IPS-20b (cell line): ENCODE measurements around the gene SH3PXD2A.
"Not testable (repeated sequence)": the region's sequence is repeated elsewhere in the genome, so short reads cannot be mapped to it uniquely, and the experiment has no call there.

Experiments used
- H3K27ac ChIP-seq: one replicate; pipeline ENCODE4 v1.5.1; 2013; ENCODE audit warnings: low read length
- H3K27me3 ChIP-seq: 2 replicates; pipeline ENCODE4 v1.6.1; 2013; ENCODE audit warnings: mild to moderate bottlenecking, low read length, inconsistent platforms; ENCODE audit not compliant: insufficient read depth
- H3K36me3 ChIP-seq: 2 replicates; pipeline ENCODE4 v1.6.1; 2013; ENCODE audit warnings: low read depth, mild to moderate bottlenecking, inconsistent platforms, low read length, moderate library complexity; ENCODE audit not compliant: insufficient read depth
- H3K4me1 ChIP-seq: 2 replicates; pipeline ENCODE4 v1.6.1; 2013; ENCODE audit warnings: mild to moderate bottlenecking, control low read depth, inconsistent platforms, low read length, moderate library complexity; ENCODE audit not compliant: insufficient read depth
- H3K4me3 ChIP-seq: 2 replicates; pipeline ENCODE4 v1.5.1; 2013; ENCODE audit warnings: mild to moderate bottlenecking, low read length, inconsistent platforms
- H3K9ac ChIP-seq: 2 replicates; pipeline ENCODE4 v1.6.1; 2013; ENCODE audit warnings: low read depth, mild to moderate bottlenecking, inconsistent platforms, low read length, moderate library complexity
- H3K9me3 ChIP-seq: 2 replicates; pipeline ENCODE4 v1.6.1; 2013; ENCODE audit warnings: mild to moderate bottlenecking, low read depth, low read length, inconsistent platforms; ENCODE audit not compliant: insufficient read depth

SH3PXD2A gene

DNA sequence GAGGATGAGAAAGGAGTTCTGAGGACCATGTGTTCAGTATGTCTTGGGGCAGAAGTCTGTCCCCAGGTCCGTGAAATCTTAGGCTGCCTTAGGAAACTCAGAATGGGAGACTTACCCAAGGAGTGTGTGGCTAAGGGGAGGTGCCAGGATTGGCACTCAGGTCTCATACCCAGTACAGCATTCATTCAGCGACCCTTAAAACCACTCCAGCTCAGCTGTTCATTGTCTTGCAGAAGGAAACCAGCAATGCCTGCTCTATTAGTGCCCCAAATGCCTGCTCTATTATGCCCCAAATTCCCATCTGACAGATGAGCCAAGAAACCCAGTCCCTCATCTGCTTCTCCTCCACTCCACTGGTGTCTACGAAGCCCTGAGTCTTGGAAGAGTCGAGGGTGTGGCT is 214.1 kb downstream of the SH3PXD2A start:
- no peak overlapping the region for H3K4me3 ChIP-seq
- H3K4me1 ChIP-seq = peaks cover 14% of the 10 kb centered on the region; the same call in 1 of the 2 replicates
- H3K9ac ChIP-seq = no peak overlapping the region
- no peak overlapping the region for H3K27ac ChIP-seq
- no peaks in the 10 kb centered on the region for H3K27me3 ChIP-seq
- H3K36me3 ChIP-seq = no peaks in the 10 kb centered on the region
- H3K9me3 ChIP-seq = no peaks in the 10 kb centered on the region

DNA sequence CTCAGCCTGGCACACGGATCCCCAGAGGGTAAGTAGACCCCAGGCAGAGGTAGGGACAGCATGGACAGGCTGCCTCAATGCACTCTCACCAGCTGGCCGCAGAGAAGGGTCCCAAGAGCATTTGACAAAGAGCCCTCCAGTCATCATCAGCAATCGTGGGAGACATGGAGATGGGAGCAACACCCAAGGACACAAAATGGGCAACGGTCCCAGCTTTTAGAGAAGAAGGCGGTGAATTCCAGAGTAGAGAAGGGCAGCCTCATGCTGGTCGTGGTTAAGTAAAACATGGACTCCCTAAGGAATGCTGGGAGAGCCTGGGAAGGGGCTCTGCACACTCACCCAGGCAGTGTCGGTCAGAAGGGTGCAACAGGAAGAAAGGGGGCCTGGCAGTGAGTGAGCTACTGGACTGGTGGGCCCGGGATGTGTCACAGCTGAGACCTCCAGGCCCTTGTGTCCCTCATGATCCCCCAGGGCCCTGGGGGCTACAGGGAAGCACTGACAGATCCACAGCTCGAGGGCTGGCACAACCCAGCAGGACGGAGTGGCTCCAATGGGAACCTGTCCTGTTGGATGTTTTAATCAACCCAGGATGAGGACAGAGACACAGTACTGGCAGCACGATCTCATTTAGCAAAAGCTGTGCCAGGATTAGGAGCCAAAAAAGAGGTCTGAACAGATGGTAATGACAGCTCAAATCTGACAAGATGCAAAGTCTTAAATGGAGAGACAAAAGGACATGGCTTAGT is 214.8 kb downstream of the SH3PXD2A start:
- H3K4me1 ChIP-seq = peaks cover 16% of the 10 kb centered on the region; the same call in 1 of the 2 replicates
- no peaks in the 10 kb centered on the region for H3K9me3 ChIP-seq
- H3K27ac ChIP-seq = no peak overlapping the region
- no peak overlapping the region for H3K9ac ChIP-seq
- no peak overlapping the region for H3K4me3 ChIP-seq
- no peaks in the 10 kb centered on the region for H3K36me3 ChIP-seq
- H3K27me3 ChIP-seq = no peaks in the 10 kb centered on the region

DNA sequence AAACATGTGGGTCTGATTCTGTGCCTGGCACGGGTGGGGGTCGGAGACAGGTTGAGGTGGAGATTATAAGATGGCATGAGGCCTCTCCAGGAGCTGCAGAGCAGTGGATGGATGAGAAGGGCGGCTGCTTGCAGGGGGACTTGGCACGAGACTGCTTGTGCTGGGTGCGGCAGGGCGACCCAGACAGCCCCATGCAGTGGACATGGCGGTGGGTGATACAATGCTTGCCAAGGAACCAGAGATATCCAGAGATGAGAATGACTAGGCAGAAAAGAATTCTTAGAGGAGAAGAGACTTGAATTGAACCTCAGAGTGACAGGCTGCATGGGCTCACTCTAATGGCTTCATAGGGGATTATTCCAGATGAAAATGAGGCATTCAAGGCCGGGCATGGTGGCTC is 216.4 kb downstream of the SH3PXD2A start:
- H3K27me3 ChIP-seq = no peaks in the 10 kb centered on the region
- H3K27ac ChIP-seq = no peak overlapping the region
- peaks cover 21% of the 10 kb centered on the region; the same call in 1 of the 2 replicates for H3K4me1 ChIP-seq
- no peak overlapping the region for H3K4me3 ChIP-seq
- no peaks in the 10 kb centered on the region for H3K36me3 ChIP-seq
- H3K9me3 ChIP-seq = no peaks in the 10 kb centered on the region
- 0 out of 2 replicates have a peak overlapping the region, but pooled peaks have one; percentile 15 for H3K9ac ChIP-seq

- Histone ChIP-seq H3K9ac (no peak overlapping the region), H3K27ac (no peak overlapping the region), H3K27me3 (no peaks in the 10 kb centered on the region), H3K4me3 (no peak overlapping the region), H3K4me1 (peaks cover 21% of the 10 kb centered on the region; the same call in 1 of the 2 replicates), H3K9me3 (no peaks in the 10 kb centered on the region), H3K36me3 (no peaks in the 10 kb centered on the region)
Observed at GRCh38 chr10:103637927-103638557, 217.3 kb downstream of the SH3PXD2A start.

DNA sequence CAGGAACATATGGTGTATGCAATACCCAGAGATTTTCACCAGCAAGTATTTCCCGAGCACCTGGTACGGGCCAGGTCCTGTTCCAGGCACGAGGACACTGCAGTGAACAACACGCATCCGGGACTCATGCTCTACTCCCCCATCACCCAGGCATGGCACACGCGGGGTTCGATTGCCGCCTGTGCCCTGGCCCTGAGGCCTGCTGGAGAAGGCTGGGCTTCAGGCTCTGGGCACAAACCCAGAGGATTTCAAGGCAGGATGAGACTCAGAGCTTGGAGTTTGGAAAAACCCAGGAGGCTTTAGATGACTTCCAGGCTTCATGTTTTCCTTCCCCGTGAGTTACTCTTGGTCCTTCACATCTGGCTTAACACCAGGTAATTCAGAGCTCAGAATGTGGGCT is 218.4 kb downstream of the SH3PXD2A start:
- H3K27me3 ChIP-seq = no peaks in the 10 kb centered on the region
- H3K36me3 ChIP-seq = no peaks in the 10 kb centered on the region
- H3K4me3 ChIP-seq = no peak overlapping the region
- H3K27ac ChIP-seq = no peak overlapping the region
- no peaks in the 10 kb centered on the region for H3K9me3 ChIP-seq
- peak overlapping the region; percentile 14; the same call in 1 of the 2 replicates for H3K9ac ChIP-seq
- H3K4me1 ChIP-seq = peaks cover 21% of the 10 kb centered on the region; the same call in 1 of the 2 replicates

GRCh38 chr10:103636492-103636891 is 218.9 kb downstream of the SH3PXD2A start:
- Histone ChIP-seq H3K9me3 (no peaks in the 10 kb centered on the region), H3K27ac (no peak overlapping the region), H3K27me3 (no peaks in the 10 kb centered on the region), H3K4me1 (peaks cover 21% of the 10 kb centered on the region; the same call in 1 of the 2 replicates), H3K4me3 (no peak overlapping the region), H3K36me3 (no peaks in the 10 kb centered on the region), H3K9ac (peak overlapping the region; percentile 14; the same call in 1 of the 2 replicates)

DNA sequence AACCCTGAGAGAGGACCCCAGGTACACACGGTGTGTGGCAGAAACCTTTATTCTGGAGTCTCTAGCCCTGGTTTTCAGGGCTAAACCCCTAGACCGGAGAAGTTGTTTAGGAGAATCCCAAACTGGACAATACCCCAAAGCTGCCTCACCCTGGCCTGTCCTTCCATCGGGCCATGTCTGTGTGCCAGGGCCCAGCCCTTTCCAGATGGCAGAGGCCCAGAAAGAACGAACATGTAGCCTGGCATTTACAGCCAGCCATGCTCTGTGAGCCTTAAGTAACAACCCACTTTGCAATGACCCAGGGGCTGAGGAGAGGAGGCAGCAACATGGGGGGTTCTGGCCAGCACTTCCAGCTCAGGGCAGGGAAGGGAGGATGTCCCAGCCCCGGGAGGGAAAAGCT is 219.8 kb downstream of the SH3PXD2A start:
- Histone ChIP-seq H3K4me3 (no peak overlapping the region), H3K9me3 (no peaks in the 10 kb centered on the region), H3K9ac (no peak overlapping the region), H3K27me3 (no peaks in the 10 kb centered on the region), H3K36me3 (no peaks in the 10 kb centered on the region), H3K27ac (no peak overlapping the region), H3K4me1 (peaks cover 21% of the 10 kb centered on the region; the same call in 1 of the 2 replicates)

- H3K27me3 ChIP-seq = no peaks in the 10 kb centered on the region
- no peaks in the 10 kb centered on the region for H3K36me3 ChIP-seq
- no peaks in the 10 kb centered on the region for H3K9me3 ChIP-seq
- peaks cover 21% of the 10 kb centered on the region; the same call in 1 of the 2 replicates for H3K4me1 ChIP-seq
- no peak overlapping the region for H3K27ac ChIP-seq
- no peak overlapping the region for H3K4me3 ChIP-seq
- H3K9ac ChIP-seq = no peak overlapping the region
Observed at GRCh38 chr10:103633846-103634245, 221.5 kb downstream of the SH3PXD2A start.

DNA sequence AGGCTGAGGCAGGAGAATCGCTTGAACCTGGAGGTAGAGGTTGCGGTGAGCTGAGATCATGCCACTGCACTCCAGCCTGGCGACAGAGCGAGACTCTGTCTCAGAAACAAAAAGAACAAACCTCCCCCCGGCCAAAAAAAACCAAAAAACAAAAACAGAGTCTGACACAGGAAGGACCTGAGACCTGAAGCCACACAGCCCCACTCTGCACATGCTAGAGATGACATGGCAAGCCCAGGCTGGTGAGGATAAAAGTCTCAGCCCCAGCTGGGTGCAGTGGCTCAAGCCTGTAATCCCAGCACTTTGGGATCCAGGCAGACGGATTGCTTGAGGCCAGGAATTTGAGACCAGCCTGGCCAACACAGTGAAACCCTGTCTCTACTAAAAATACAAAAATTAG is 222.5 kb downstream of the SH3PXD2A start:
- not testable (repeated sequence) for H3K36me3 ChIP-seq, H3K4me3 ChIP-seq, H3K27ac ChIP-seq, H3K9ac ChIP-seq, H3K9me3 ChIP-seq, H3K27me3 ChIP-seq
- H3K4me1 ChIP-seq = peaks cover 18% of the 10 kb centered on the region; the same call in 1 of the 2 replicates

GRCh38 chr10:103632247-103632642 is 223.1 kb downstream of the SH3PXD2A start:
- no peaks in the 10 kb centered on the region for H3K36me3 ChIP-seq
- H3K9ac ChIP-seq = no peak overlapping the region
- no peaks in the 10 kb centered on the region for H3K9me3 ChIP-seq
- no peak overlapping the region for H3K27ac ChIP-seq
- no peaks in the 10 kb centered on the region for H3K27me3 ChIP-seq
- H3K4me1 ChIP-seq = peaks cover 13% of the 10 kb centered on the region; the same call in 1 of the 2 replicates
- H3K4me3 ChIP-seq = no peak overlapping the region

GRCh38 chr10:103630156-103630555 is 225.2 kb downstream of the SH3PXD2A start:
- H3K27ac ChIP-seq = no peak overlapping the region
- H3K9me3 ChIP-seq = no peaks in the 10 kb centered on the region
- H3K27me3 ChIP-seq = no peaks in the 10 kb centered on the region
- no peaks in the 10 kb centered on the region for H3K36me3 ChIP-seq
- no peak overlapping the region for H3K9ac ChIP-seq
- H3K4me1 ChIP-seq = 0 out of 2 replicates have a peak, but pooled peaks cover under 1% of the 10 kb centered on the region
- no peak overlapping the region for H3K4me3 ChIP-seq

- no peak overlapping the region for H3K4me3 ChIP-seq
- H3K9ac ChIP-seq = no peak overlapping the region
- H3K36me3 ChIP-seq = no peaks in the 10 kb centered on the region
- H3K9me3 ChIP-seq = no peaks in the 10 kb centered on the region
- no peak overlapping the region for H3K27ac ChIP-seq
- H3K4me1 ChIP-seq = no peaks in the 10 kb centered on the region
- no peaks in the 10 kb centered on the region for H3K27me3 ChIP-seq
Observed at GRCh38 chr10:103629581-103629980, 225.8 kb downstream of the SH3PXD2A start.
